Measurements from ENCODE around the gene VWA7.

DNA sequence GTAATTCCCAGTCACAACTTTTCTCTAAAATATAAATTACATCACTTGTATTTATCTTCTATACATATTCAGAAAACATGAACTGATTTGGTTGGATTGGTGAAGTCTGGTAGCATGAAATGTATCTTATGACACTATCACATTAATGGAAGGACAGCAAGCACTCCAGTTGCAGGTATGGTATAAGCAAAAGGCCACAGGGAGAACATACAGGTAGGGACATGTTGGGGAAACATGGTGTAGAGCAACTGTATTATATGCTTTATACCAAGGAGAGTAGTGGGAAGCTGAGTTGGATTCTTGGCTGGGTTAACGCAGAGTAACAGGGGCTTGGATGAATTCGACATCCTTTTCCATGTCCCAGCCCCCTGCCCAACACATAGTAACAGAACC lies 19.9 kb upstream of the VWA7 start:
- no peak for TF ChIP-seq POLR2AphosphoS5 (IDR thresholded peaks at IDR 0.05; ENCODE audit: low read depth, low read length)
- TF ChIP-seq SIN3A (IDR thresholded peaks at IDR 0.05; ENCODE audit: borderline replicate concordance, insufficient read depth, low read length) = no peak

Data from PFSK-1 (cell line).